GM10266 (cell line): ENCODE measurements around the gene FMN2.
"Not testable (repeated sequence)": the region's sequence is repeated elsewhere in the genome, so short reads cannot be mapped to it uniquely, and the experiment has no call there.

Experiments
- DNase-seq: peaks from one replicate; pipeline ENCODE4 v3.0.0; 2012; ENCODE audit errors: extremely low spot score
- TF ChIP-seq, protein P1 (sequence below): IDR thresholded peaks from 2 replicates; pipeline ENCODE4 v1.5.1; 2012; ENCODE audit warnings: mild to moderate bottlenecking, low read depth; ENCODE audit not compliant: control insufficient read depth, insufficient read depth; ENCODE audit errors: missing control alignments

FMN2 gene

DNA sequence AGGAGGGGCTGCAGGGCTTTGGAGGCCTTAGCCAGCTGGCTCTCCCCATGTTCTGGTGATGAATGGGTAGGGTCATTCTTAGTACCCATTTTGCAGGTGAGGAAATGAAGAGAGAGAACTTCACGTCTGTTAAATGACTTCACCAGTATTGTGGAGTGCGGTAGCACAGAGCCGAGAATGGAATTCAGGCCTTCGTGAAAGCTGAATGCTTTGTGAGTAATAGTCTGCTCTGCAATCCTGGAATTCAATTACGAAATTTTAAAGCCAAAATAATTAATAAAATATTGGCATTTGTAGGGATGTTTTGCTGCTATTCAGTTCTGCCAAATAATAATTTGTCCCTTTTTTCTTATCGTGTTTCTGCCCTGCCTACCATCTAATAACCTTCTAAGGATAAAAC is 322.6 kb downstream of the FMN2 start:
- DNase-seq = no peak
- TF ChIP-seq, protein P1, sequence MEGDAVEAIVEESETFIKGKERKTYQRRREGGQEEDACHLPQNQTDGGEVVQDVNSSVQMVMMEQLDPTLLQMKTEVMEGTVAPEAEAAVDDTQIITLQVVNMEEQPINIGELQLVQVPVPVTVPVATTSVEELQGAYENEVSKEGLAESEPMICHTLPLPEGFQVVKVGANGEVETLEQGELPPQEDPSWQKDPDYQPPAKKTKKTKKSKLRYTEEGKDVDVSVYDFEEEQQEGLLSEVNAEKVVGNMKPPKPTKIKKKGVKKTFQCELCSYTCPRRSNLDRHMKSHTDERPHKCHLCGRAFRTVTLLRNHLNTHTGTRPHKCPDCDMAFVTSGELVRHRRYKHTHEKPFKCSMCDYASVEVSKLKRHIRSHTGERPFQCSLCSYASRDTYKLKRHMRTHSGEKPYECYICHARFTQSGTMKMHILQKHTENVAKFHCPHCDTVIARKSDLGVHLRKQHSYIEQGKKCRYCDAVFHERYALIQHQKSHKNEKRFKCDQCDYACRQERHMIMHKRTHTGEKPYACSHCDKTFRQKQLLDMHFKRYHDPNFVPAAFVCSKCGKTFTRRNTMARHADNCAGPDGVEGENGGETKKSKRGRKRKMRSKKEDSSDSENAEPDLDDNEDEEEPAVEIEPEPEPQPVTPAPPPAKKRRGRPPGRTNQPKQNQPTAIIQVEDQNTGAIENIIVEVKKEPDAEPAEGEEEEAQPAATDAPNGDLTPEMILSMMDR = no peak

DNA sequence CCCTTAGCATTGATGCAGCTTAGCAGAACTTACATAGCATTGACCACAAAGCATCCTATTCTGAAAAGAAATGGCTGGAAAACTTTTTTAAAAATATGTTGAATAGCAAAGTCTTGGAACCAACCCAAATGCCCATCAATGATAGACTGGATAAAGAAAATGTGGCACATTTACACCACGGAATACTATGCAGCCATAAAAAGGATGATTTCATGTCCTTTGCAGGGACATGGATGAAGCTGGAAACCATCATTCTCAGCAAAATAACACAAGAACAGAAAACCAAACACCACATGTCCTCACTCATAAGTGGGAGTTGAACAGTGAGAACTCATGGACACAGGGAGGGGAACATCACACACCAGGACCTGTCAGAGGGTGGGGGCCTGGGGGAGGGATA is 323.3 kb downstream of the FMN2 start:
- DNase-seq = not testable (repeated sequence)

DNA sequence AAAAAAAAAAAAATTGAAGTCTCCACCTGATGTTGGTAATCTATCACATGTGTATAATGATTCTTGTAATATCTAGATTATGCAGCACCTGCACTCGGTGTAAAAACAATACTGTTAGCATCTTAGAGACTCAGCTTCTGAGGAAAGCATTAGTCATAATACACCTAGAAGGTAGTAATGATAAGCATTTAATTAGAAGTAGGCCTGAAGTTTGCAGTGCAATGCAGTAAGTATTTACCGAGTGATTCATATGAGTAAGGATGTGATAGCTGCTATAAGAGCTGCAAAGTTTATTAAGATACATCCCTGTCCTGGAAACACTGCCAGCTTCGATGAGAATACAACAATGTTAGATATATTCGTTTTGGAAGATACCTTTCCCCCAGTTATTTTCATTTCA is 323.8 kb downstream of the FMN2 start:
- no peak for DNase-seq
- TF ChIP-seq, protein P1 = no peak

DNA sequence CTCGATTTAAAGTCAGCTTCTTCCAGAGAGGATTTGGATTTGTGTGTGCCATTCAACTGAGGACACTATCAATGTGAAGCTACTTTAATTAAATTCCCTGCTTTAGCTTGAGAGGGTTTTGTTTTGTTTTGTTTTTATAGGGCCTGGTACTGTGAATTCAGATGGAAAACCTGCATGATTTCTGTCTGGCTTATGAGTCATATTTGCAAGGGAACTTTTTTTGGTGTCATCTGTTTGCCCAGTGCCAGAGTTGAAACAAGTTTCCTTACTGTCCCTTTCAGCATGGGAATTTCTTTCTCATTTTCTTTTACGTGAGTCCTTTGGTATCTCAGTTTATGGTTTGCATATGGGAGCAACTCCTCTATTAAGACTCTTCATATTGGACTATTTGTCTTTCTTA is 325.6 kb downstream of the FMN2 start:
- no peak for DNase-seq
- TF ChIP-seq, protein P1 = no peak

DNA sequence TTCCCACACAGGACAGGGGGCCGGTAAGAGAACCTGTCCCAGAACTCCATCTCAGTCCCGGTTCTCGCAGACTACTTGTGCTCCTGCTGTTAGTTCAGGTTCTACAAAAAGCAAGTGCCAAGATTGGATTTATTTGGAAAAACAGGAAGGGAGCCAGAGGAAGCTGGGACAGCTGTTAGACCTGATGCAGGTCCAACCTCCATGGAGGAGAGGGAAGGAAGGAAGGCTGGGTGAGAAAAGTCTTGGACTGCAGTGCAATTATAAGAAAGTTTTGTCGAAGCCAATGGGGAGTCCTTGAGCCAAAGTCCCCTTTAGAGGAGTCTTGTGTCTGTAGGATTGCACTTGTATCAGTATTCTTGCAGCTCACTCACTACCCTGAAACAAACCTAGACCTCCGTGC is 329.1 kb downstream of the FMN2 start:
- TF ChIP-seq, protein P1 = no peak
- DNase-seq = no peak

DNA sequence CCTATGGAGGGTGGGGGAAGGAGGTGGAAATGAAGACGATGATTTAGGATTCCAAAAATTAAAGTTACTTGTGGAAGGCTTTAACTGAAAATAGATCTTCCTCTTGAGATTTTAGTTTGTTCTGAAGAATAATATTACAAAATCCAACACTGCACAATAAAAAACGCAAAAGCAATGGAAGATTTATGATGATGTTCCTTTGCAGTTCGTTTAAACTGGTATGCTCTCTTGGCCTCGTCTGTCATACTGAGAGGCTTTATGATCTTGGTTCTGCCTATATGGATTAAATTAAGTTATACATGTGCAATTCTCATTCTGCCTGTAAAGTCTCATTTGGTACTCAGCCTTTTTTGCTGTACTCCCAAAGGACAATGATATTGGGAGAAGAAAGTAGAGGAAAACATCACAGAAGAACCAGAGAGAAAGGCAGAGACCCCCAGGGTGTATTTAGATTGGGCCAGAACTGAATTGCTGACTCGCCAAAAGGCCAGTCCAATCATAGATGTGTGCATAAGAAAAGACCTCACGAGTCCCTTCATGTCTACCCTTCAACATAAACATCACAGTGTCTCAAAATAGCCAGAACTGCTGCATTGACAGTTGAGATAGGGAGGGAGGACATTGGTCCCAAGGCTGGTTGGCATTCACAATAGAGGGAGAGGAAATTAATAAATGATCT is 331.7 kb downstream of the FMN2 start:
- DNase-seq = no peak
- TF ChIP-seq, protein P1 = no peak

DNA sequence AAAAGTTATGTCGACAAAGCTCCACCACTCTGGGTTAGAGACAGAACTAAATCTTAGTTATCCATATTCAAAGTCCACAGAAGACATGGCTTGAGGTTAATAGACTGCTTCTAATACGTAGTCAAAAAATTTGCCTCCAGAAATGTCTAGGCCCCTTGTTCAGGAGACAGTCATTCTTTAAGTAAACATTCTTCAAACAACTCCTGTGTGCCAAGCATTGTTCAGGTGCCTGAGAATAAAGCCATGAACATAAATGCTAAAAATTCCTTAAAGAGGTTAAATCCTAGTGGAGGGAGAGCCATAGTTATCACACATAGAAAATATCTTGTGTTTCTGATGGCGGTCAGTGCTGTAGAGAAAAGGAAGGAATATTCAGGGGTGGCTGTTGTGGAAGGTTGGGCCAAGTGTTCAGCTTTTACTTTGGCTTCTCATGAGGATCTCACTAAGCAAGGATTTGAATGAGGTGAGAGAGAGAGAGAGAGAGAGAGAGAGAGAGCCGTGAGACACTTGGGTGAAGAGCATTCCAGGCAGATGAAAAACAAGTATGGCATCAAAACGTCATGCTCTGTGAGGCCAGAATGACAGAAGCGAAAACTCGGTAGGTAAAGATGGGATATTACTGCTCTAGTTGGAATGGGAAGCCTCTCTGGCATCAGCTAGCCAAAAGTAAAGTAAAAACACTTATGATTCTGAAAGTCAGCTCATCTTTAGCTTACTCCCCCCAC is 333.2 kb downstream of the FMN2 start:
- TF ChIP-seq, protein P1 = no peak
- DNase-seq = no peak
